Measurements from ENCODE around the gene UGT1A1. TPM values are rescaled to one million over a fixed set of nuclear protein-coding genes. Genes with fewer than 3 reads are reported as not detected.
"Not testable (repeated sequence)": the region's sequence is repeated elsewhere in the genome, so short reads cannot be mapped to it uniquely, and the experiment has no call there.

UGT1A1 gene
- total and polyA plus RNA-seq, 9 of the 15 experiments (the other 6 are each of a cell fraction or from before 2014, with no cell fraction given) = not detected

- ChIA-PET POLR2A (no interaction called here), CTCF (ENCODE audit: low intra/inter-chr PET ratio) (no interaction called here)
- no peaks in the 10 kb centered on the region for H3K4me1 ChIP-seq (replicated peaks in 1 of 2; ENCODE audit: control insufficient read depth in 2 of 2, insufficient read depth in 2 of 2, low read length in 2 of 2)
- BruUV-seq (replicated peaks) = no TSS peak
- FAIRE-seq = no peak
- no peak for ATAC-seq
- no peaks in the 10 kb centered on the region for H3K79me2 ChIP-seq (ENCODE audit: control insufficient read depth, insufficient read depth, low read length)
- H3K27ac ChIP-seq (ENCODE audit: extremely low read depth, low read depth, low read length) = no peak within 1 kb of the TSS
- TF ChIP-seq E2F8 (IDR thresholded peaks at IDR 0.05; ENCODE audit: low read depth, partially characterized antibody) = no peak
- no peak for TF ChIP-seq ZNF24 (IDR thresholded peaks at IDR 0.05)
- TF ChIP-seq TEAD2 (tag; IDR thresholded peaks at IDR 0.05) = no peak
- H3K27me3 ChIP-seq (ENCODE audit: control insufficient read depth in 2 of 2, insufficient read depth in 2 of 2, low read length in 2 of 2) = peaks cover 0 to 7% of the 10 kb centered on the region in 2 experiments; a peak in 1 of 5 replicates
- in situ Hi-C loops (cut with MboI) (no loop called here), intact Hi-C loops (cut with micrococcal nuclease) (no loop called here)
- H3K36me3 ChIP-seq (ENCODE audit: control insufficient read depth, insufficient read depth, low read length) = no peaks in the 10 kb centered on the region
- no peak for DNase-seq (ENCODE audit: extremely low read depth in 1 of 4, low spot score in 3 of 4)
- H4K20me1 ChIP-seq (replicated peaks; ENCODE audit: control insufficient read depth, insufficient read depth, low read length) = no peaks in the 10 kb centered on the region
- no peak within 1 kb of the TSS for H3K9ac ChIP-seq (ENCODE audit: insufficient read depth in 1 of 2, low read depth in 2 of 2, low read length in 2 of 2)
- no peaks in the 10 kb centered on the region for H3K9me3 ChIP-seq (replicated peaks; ENCODE audit: control insufficient read depth, insufficient read depth, low read depth, low read length)
- H2AFZ ChIP-seq (ENCODE audit: low read depth, low read length) = no peak within 1 kb of the TSS
- WGBS (ENCODE audit: insufficient coverage, low coverage, missing lambda C conversion rate) = 0% methylated on average over 7 of the region's 8 CpGs
- H3K4me2 ChIP-seq (ENCODE audit: insufficient read depth, low read length) = no peak within 1 kb of the TSS
- no peaks in the 10 kb centered on the region for H3K9me1 ChIP-seq (ENCODE audit: control insufficient read depth, insufficient read depth, low read length)
- no peak within 1 kb of the TSS for H3K4me3 ChIP-seq
Observed at GRCh38 chr2:233728723-233729301, 31.3 kb upstream of the UGT1A1 start, which contains the start of gene UGT1A3. Gene UGT1A3, plus strand, starts transcription at chr2:233729042. Its CDS starts 85 bp downstream, at chr2:233729127.

DNA sequence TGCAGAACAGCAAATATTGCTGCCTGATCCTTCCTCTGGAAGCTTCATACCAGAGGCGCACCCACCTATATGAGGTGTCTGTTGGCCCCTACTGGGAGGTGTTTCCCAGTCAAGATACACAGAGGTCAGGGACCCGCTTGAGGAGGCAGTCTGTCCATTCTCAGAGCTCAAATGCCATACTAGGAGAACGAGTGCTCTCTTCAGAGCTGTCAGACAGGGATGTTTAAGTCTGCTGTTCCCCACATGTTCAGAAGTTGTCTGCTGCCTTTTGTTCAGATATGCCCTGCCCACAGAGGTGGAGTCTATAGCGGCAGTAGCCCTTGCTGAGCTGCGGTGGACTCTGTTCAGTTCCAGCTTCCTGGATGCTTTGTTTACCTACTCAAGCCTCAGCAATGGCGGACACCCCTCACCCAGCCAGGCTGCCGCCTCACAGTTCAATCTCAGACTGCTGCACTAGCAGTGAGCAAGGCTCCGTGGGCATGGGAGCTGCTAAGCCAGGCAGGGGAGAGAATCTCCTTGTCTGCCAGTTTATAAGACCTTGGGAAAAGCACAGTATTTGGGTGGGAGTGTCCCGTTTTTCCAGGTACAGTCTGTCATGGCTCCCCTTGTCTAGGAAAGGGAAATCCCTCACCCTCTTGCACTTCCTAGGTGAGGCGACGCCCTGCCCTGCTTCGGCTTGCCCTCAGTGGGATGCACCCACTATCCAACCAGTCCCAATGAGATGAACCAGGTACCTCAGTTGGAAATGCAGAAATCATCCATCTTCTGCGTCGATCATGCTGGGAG lies 23.0 kb upstream of the UGT1A1 start:
- intact Hi-C loops (cut with micrococcal nuclease) = not testable (repeated sequence)

More for the DNA sequence above, 23.0 kb upstream of the UGT1A1 start:
- H3K79me2 ChIP-seq (ENCODE audit: control insufficient read depth, insufficient read depth, low read length); H3K27ac ChIP-seq (ENCODE audit: extremely low read depth, low read depth, low read length); CTCF ChIA-PET (ENCODE audit: low intra/inter-chr PET ratio); BruUV-seq (replicated peaks); H3K27me3 ChIP-seq (ENCODE audit: control insufficient read depth in 2 of 2, insufficient read depth in 2 of 2, low read length in 2 of 2); in situ Hi-C loops (cut with MboI); H3K9ac ChIP-seq (ENCODE audit: insufficient read depth in 1 of 2, low read depth in 2 of 2, low read length in 2 of 2); ATAC-seq; FAIRE-seq; H2AFZ ChIP-seq (ENCODE audit: low read depth, low read length); H3K4me2 ChIP-seq (ENCODE audit: insufficient read depth, low read length); H3K9me3 ChIP-seq (replicated peaks; ENCODE audit: control insufficient read depth, insufficient read depth, low read depth, low read length); H3K4me1 ChIP-seq (replicated peaks in 1 of 2; ENCODE audit: control insufficient read depth in 2 of 2, insufficient read depth in 2 of 2, low read length in 2 of 2); H3K9me1 ChIP-seq (ENCODE audit: control insufficient read depth, insufficient read depth, low read length); H3K36me3 ChIP-seq (ENCODE audit: control insufficient read depth, insufficient read depth, low read length); H4K20me1 ChIP-seq (replicated peaks; ENCODE audit: control insufficient read depth, insufficient read depth, low read length); DNase-seq (ENCODE audit: extremely low read depth in 1 of 4, low spot score in 3 of 4); H3K4me3 ChIP-seq: not testable (repeated sequence)
- 0% methylated on average over 13 of the region's 14 CpGs for WGBS (ENCODE audit: insufficient coverage, low coverage, missing lambda C conversion rate)
- POLR2A ChIA-PET = interaction anchor here (0.7 kb wide), 1 partner anchor 29 kb away, joined by 3 read pairs; no protein-coding TSS in a partner anchor
